NCI-H2029 treated with DMSO at 0.1 percent for 48 hours (cell line): Measurements from ENCODE around the gene ZNF419.

ENCODE experiments used
- DNase-seq: peaks from one replicate; lab custom pipeline; 2025; lab: John Stamatoyannopoulos, UW

The ZNF419 gene

GRCh38 chr19:57537953-57538547 lies 50.5 kb downstream of the ZNF419 start:
- DNase-seq, result no peak
